ENCODE data around the gene GAMT.

Gene GAMT

GRCh38 chr19:1390890-1391423 is 10.4 kb downstream of the GAMT start:
- H3K27ac ChIP-seq = no peak overlapping the region
- no peak for TF ChIP-seq ZFX (IDR thresholded peaks at IDR 0.05; ENCODE audit: borderline replicate concordance)
- no peak for TF ChIP-seq CTCF (IDR thresholded peaks at IDR 0.05)

DNA sequence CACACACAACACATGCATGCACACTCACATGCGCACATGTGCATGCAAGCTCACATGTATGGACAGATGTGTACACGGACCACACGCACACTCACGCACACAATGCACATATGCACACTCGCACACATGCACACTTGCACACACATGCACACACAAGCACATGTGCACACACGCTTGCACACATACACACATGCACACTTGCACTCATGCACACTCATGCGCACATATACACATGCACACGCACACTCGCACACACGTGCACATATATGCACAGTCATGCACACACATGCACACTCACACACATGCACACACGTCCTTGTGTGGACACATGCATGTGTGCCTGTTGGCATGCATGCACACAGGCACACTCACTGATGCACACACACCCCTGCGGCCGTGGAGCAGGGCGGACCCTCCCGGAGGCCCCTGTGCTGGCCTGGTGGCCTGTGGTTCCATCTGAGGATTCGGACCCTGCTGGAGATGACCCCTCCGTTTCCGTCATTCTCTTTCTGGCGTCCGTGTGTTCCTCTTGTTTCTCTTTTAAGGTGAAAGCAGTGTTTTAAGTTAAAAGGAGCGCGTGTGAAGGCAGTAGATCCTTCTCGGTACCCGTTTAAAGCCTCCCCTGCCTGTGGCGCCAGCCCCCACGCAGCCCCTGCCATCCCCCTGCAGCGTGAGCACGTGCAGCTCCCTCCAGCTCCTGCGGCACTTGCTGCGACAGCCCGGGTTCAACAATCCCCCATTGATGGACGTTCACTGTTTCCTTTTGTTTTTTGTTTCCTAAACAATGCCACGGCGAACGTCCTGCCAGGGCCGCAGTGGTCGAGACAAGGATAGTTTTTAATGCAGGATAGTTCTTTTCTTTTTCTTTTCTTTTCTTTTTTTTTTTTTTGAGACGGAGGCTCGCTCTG is 12.1 kb downstream of the GAMT start:
- TF ChIP-seq CTCF (IDR thresholded peaks at IDR 0.05) (no peak), ZFX (IDR thresholded peaks at IDR 0.05; ENCODE audit: borderline replicate concordance) (no peak)
- no peak overlapping the region for H3K27ac ChIP-seq

DNA sequence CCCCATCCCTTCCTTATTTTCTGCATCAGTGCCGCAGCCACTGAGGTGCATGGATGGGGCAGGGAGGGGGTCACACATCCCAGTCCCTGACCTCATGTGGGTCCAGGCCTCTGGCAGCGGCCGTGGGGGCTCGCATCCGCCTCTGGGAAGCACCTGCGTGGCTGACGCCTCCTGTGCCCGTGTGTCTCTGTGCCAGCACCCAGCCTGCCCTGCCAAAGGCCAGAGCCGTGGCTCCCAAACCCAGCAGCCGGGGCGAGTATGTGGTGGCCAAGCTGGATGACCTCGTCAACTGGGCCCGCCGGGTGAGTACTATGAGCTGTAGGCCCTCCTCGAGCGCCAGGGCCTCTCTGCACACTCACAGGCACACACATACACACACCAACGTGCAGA is 12.7 kb downstream of the GAMT start:
- H3K27ac ChIP-seq = no peak overlapping the region
- TF ChIP-seq CTCF (IDR thresholded peaks at IDR 0.05) (no peak), ZFX (IDR thresholded peaks at IDR 0.05; ENCODE audit: borderline replicate concordance) (no peak)

- H3K27ac ChIP-seq = no peak overlapping the region
- TF ChIP-seq ZFX (IDR thresholded peaks at IDR 0.05; ENCODE audit: borderline replicate concordance) (no peak), CTCF (IDR thresholded peaks at IDR 0.05) (no peak)
Measured at GRCh38 chr19:1387684-1388636, 13.4 kb downstream of the GAMT start.

DNA sequence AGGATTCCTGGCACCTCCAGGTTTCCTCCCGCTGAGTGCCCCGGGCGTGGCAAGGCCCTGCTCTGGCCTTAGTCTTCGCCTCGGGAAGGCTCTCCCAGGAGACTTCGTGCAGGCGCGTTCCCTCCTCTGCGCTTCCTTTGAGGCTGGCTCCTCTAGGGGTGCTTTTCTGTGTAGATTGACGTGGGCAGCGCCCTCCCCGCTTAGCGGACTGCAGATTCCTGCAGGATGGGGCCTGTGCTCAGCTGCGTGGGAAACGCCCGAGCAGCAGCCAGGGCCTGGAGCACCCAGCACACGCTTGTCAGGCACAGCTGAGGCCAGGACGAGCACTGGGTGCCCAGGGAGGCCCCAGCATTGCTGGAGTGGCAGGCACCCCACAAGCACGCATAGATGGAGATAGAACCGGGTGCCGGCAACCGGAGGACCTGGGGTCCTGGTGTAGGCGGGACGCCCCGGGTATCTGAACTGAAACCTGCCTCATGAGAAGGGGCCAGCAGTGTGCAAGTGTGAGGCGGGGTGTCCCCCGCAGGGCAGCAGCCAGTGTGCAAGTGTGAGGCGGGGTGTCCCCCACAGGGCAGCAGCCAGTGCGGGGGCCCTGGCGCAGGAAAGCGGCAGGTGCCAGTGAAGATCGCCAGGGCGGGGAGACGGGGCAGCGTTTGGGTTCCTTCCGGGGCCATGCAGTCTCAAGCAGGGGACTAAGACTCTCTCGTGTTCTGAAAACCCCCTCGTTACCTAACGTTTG is 14.2 kb downstream of the GAMT start:
- no peak overlapping the region for H3K27ac ChIP-seq
- TF ChIP-seq CTCF (IDR thresholded peaks at IDR 0.05) = no peak
- no peak for TF ChIP-seq ZFX (IDR thresholded peaks at IDR 0.05; ENCODE audit: borderline replicate concordance)

- TF ChIP-seq ZFX (IDR thresholded peaks at IDR 0.05; ENCODE audit: borderline replicate concordance) = no peak
- TF ChIP-seq CTCF (IDR thresholded peaks at IDR 0.05) = no peak
Measured at GRCh38 chr19:1385816-1386215, 15.5 kb downstream of the GAMT start.

More at GRCh38 chr19:1385816-1386215, 15.5 kb downstream of the GAMT start:
- no peak overlapping the region for H3K27ac ChIP-seq

Data from 22Rv1 (cell line).